H1 (cell line): Measurements from ENCODE around the gene NASP. TPM values are rescaled to one million over a fixed set of nuclear protein-coding genes. Genes with fewer than 3 reads are reported as not detected.
A peak's percentile ranks its signal among the peaks of the same experiment; 100 is the strongest.

ENCODE experiments used
- CTCF ChIA-PET: fragments of 300-600 bp; sonication (Branson Sonifier 250); formaldehyde crosslinking; loops from one replicate; lab custom pipeline; 2021; ENCODE audit not compliant: partially characterized antibody; lab: Charles Lee
- POLR2A ChIA-PET: fragments of 300-600 bp; sonication (Branson Sonifier 250); formaldehyde crosslinking; loops from one replicate; lab custom pipeline; 2021; ENCODE audit warnings: inconsistent platforms; ENCODE audit not compliant: partially characterized antibody; lab: Charles Lee
- DNase-seq, 2 experiments: peaks; one replicate each; pipeline versions ENCODE4 v3.0.0 to v3.0.0-alpha.2; 2010 to 2022; ENCODE audit warnings: low spot score in 2 of 2, low read depth in 1 of 2, mixed read lengths in 1 of 2
- FAIRE-seq: peaks from 2 replicates; lab custom pipeline; 2011; peaks lifted over from hg19 to GRCh38; lab: Jason Lieb, UNC
- H2AFZ ChIP-seq: 2 replicates; pipeline ENCODE4 v1.8.1; 2012; ENCODE audit warnings: low read length, inconsistent platforms
- H2AK5ac ChIP-seq: 2 replicates; pipeline ENCODE4 v1.6.1; 2013; ENCODE audit warnings: low read depth, low read length
- H2BK120ac ChIP-seq: replicated peaks from 2 replicates; pipeline ENCODE3; 2013; ENCODE audit warnings: low read depth, low read length, inconsistent platforms
- H2BK12ac ChIP-seq: 2 replicates; pipeline ENCODE4 v1.6.1; 2013; ENCODE audit warnings: low read depth, low read length
- H2BK15ac ChIP-seq: 2 replicates; pipeline ENCODE4 v1.6.1; 2013; ENCODE audit warnings: low read length
- H2BK20ac ChIP-seq: 2 replicates; pipeline ENCODE4 v1.6.1; 2013; ENCODE audit warnings: low read length
- H2BK5ac ChIP-seq: 2 replicates; pipeline ENCODE4 v1.6.1; 2013; ENCODE audit warnings: low read depth, low read length
- H3K14ac ChIP-seq: 2 replicates; pipeline ENCODE4 v1.6.1; 2013; ENCODE audit warnings: inconsistent platforms; ENCODE audit not compliant: insufficient read length
- H3K18ac ChIP-seq: 2 replicates; pipeline ENCODE4 v1.6.1; 2013; ENCODE audit warnings: low read length; ENCODE audit errors: extremely low read depth
- H3K23ac ChIP-seq: 2 replicates; pipeline ENCODE4 v1.6.1; 2013; ENCODE audit warnings: inconsistent platforms; ENCODE audit not compliant: insufficient read length
- H3K23me2 ChIP-seq: 2 replicates; pipeline ENCODE4 v1.6.1; 2013; ENCODE audit warnings: low read depth, low read length
- H3K27ac ChIP-seq: 2 replicates; pipeline ENCODE4 v1.6.1; 2011; ENCODE audit warnings: low read depth, low read length, inconsistent platforms
- H3K27me3 ChIP-seq, 4 experiments: replicated peaks in 1 of 4; 1 replicate in 1 of 4; 2 replicates in 3 of 4; pipeline versions ENCODE4 v1.6.1 to v1.8.1; 2011 to 2013; ENCODE audit warnings: low read length in 3 of 4, mild to moderate bottlenecking in 3 of 4, inconsistent platforms in 2 of 4, mixed read lengths in 2 of 4, moderate library complexity in 1 of 4; ENCODE audit not compliant: control insufficient read depth in 3 of 4, insufficient read depth in 3 of 4; ENCODE audit errors: extremely low read depth in 1 of 4
- H3K36me3 ChIP-seq, 4 experiments: 2 replicates each; pipeline versions ENCODE4 v1.6.1 to v1.8.1; 2011 to 2013; ENCODE audit warnings: mild to moderate bottlenecking in 4 of 4, low read length in 3 of 4, moderate library complexity in 2 of 4, control low read depth in 1 of 4, inconsistent platforms in 1 of 4; ENCODE audit not compliant: insufficient read depth in 4 of 4, control insufficient read depth in 2 of 4
- H3K4ac ChIP-seq: replicated peaks from 2 replicates; pipeline ENCODE3; 2013; ENCODE audit warnings: low read length, low read depth, mixed read lengths, inconsistent platforms; ENCODE audit not compliant: insufficient read length
- H3K4me1 ChIP-seq, 4 experiments: replicated peaks in 1 of 4; 1 replicate in 1 of 4; 2 replicates in 3 of 4; pipeline versions ENCODE4 v1.6.1 to v1.8.1; 2011 to 2013; ENCODE audit warnings: low read length in 3 of 4, inconsistent platforms in 2 of 4, mixed read lengths in 1 of 4; ENCODE audit not compliant: insufficient read depth in 4 of 4, control insufficient read depth in 3 of 4
- H3K4me2 ChIP-seq, 2 experiments: 2 replicates each; pipeline versions ENCODE4 v1.6.1 to v1.8.1; 2011 to 2013; ENCODE audit warnings: low read depth in 2 of 2, low read length in 2 of 2, control low read depth in 1 of 2, inconsistent platforms in 1 of 2, mild to moderate bottlenecking in 1 of 2; ENCODE audit not compliant: insufficient read depth in 1 of 2
- H3K4me3 ChIP-seq, 4 experiments: fragments of 200-600, 300-600 bp in 1 of 4; sonication (generic), shearing (Covaris generic), sonication (Bioruptor Twin) in 1 of 4; 2 replicates each; pipeline versions ENCODE4 v1.5.1 to v1.8.1; 2011 to 2016; ENCODE audit warnings: low read length in 4 of 4, low read depth in 3 of 4, control low read depth in 2 of 4, inconsistent platforms in 2 of 4, mild to moderate bottlenecking in 2 of 4, mixed read lengths in 1 of 4, moderate library complexity in 1 of 4; ENCODE audit not compliant: insufficient read depth in 2 of 4; ENCODE audit errors: extremely low read depth in 1 of 4
- H3K56ac ChIP-seq: replicated peaks from 2 replicates; pipeline ENCODE3; 2013; ENCODE audit warnings: low read depth, mild to moderate bottlenecking, mixed read lengths, low read length, inconsistent platforms; ENCODE audit not compliant: insufficient read length
- H3K79me1 ChIP-seq: 2 replicates; pipeline ENCODE4 v1.6.1; 2013; ENCODE audit warnings: low read depth, low read length, control low read depth
- H3K79me2 ChIP-seq, 2 experiments: 2 replicates each; pipeline versions ENCODE4 v1.6.1 to v1.8.1; 2012 to 2013; ENCODE audit warnings: low read length in 2 of 2, mild to moderate bottlenecking in 2 of 2, inconsistent platforms in 1 of 2; ENCODE audit not compliant: insufficient read depth in 2 of 2, control insufficient read depth in 1 of 2
- H3K9ac ChIP-seq, 4 experiments: replicated peaks in 1 of 4; 1 replicate in 1 of 4; 2 replicates in 3 of 4; pipeline versions ENCODE4 v1.6.1 to v1.8.1; 2011 to 2013; ENCODE audit warnings: low read depth in 3 of 4, low read length in 3 of 4, control low read depth in 2 of 4, mild to moderate bottlenecking in 2 of 4, moderate library complexity in 2 of 4, inconsistent platforms in 1 of 4; ENCODE audit errors: extremely low read depth in 1 of 4
- H3K9me3 ChIP-seq, 2 experiments: 2 replicates each; pipeline versions ENCODE4 v1.6.1 to v1.8.1; 2012 to 2013; ENCODE audit warnings: mild to moderate bottlenecking in 2 of 2, moderate library complexity in 2 of 2, control low read depth in 1 of 2, inconsistent platforms in 1 of 2, low read depth in 1 of 2, low read length in 1 of 2, mixed read lengths in 1 of 2; ENCODE audit not compliant: insufficient read depth in 2 of 2
- H4K20me1 ChIP-seq, 2 experiments: replicated peaks in 1 of 2; 2 replicates each; pipeline versions ENCODE3 to v1.8.1; 2011 to 2013; ENCODE audit warnings: inconsistent platforms in 2 of 2, low read length in 2 of 2, mild to moderate bottlenecking in 1 of 2; ENCODE audit not compliant: insufficient read depth in 2 of 2, control insufficient read depth in 1 of 2
- H4K5ac ChIP-seq: 2 replicates; pipeline ENCODE4 v1.6.1; 2013; ENCODE audit warnings: low read length, low read depth, mixed read lengths, inconsistent platforms; ENCODE audit not compliant: insufficient read length
- H4K8ac ChIP-seq: 2 replicates; pipeline ENCODE4 v1.8.0; 2013; ENCODE audit warnings: mild to moderate bottlenecking, moderate library complexity, low read length, inconsistent platforms; ENCODE audit not compliant: insufficient read depth; ENCODE audit errors: extremely low read depth
- H4K91ac ChIP-seq: replicated peaks from 2 replicates; pipeline ENCODE3; 2013; ENCODE audit warnings: low read length, mixed read lengths, inconsistent platforms; ENCODE audit not compliant: insufficient read length
- CTBP2 ChIP-seq: IDR thresholded peaks from 2 replicates; pipeline ENCODE4 v1.7.0; 2011; ENCODE audit warnings: borderline replicate concordance, mild to moderate bottlenecking, moderate library complexity, mixed read lengths, low read length; ENCODE audit not compliant: insufficient read depth, insufficient read length
- POLR2A ChIP-seq, 2 experiments: IDR thresholded peaks; 1 replicate in 1 of 2; 2 replicates in 1 of 2; pipeline ENCODE4 v1.6.1; 2011; ENCODE audit warnings: low read depth in 2 of 2, low read length in 2 of 2, mild to moderate bottlenecking in 2 of 2; ENCODE audit errors: control extremely low read depth in 1 of 2
- POLR2AphosphoS5 ChIP-seq: IDR thresholded peaks from 2 replicates; pipeline ENCODE4 v1.6.1; 2011; ENCODE audit warnings: low read depth, low read length
- WGBS, 2 experiments: shearing (Covaris generic) in 1 of 2; methylation state at CpG; one replicate each; pipeline versions ENCODE4 v1.1.6 to v1.1.7; 2013 to 2015; ENCODE audit warnings: low lambda C conversion rate in 2 of 2, mixed read lengths in 2 of 2, inconsistent platforms in 1 of 2, low coverage in 1 of 2, missing lambda C conversion rate in 1 of 2; ENCODE audit not compliant: insufficient replicate concordance in 2 of 2, insufficient coverage in 1 of 2, insufficient read length in 1 of 2; ENCODE audit errors: extremely low coverage in 1 of 2, missing lambda C conversion rate in 1 of 2; 5-methylcytosine and 5-hydroxymethylcytosine counted together
- polyA plus RNA-seq, 7 experiments: library from polyadenylated mRNA; depleted of rRNA in 3 of 7; stranded (reverse) in 5 of 7; unstranded in 2 of 7; fragments of >200 nt in 5 of 7; fragments of 200-250 nt in 2 of 7; gene quantifications; 1 replicate in 5 of 7; 2 replicates in 1 of 7; 4 replicates in 1 of 7; pipeline versions ENCODE4 v1.2.1 to v1.2.3, GENCODE V29; 2011 to 2013; ENCODE audit warnings: missing spikeins in 2 of 7, mixed read lengths in 2 of 7
- total RNA-seq: library from RNA; stranded (reverse); fragmentation: NEBNext Ultra II Directional; extraction: Animal tissue kit (Norgen Biotek cat#: 25700); gene quantifications from 2 replicates; pipeline ENCODE4 v1.2.1, GENCODE V29; 2021

NASP gene
- total and polyA plus RNA-seq, 2 of the 8 experiments (the other 6 are each of a cell fraction or from before 2014, with no cell fraction given) = 263 to 647 TPM

- CTCF ChIA-PET = interaction anchor here (0.6 to 1.3 kb wide), 4 partner anchors 8 to 561 kb away, joined by 3 to 4 read pairs (median 4); no protein-coding TSS in a partner anchor
- no peak overlapping the region for H3K56ac ChIP-seq
- H4K5ac ChIP-seq = no peak overlapping the region
- H2BK12ac ChIP-seq = no peak overlapping the region
- H2AK5ac ChIP-seq = no peak overlapping the region
- no peaks in the 10 kb centered on the region for H3K79me1 ChIP-seq
- H3K4me3 ChIP-seq = no peak overlapping the region
- no peak overlapping the region for H3K23ac ChIP-seq
- H4K91ac ChIP-seq = no peak overlapping the region
- no peaks in the 10 kb centered on the region for H3K23me2 ChIP-seq
- no peak overlapping the region for H3K9ac ChIP-seq
- no peak overlapping the region for H3K27ac ChIP-seq
- WGBS, 2 experiments = 89% methylated on average over 17 of the region's 17 CpGs; no CpG with 5 or more reads in 1 of the 2 experiments
- no peak overlapping the region for H3K18ac ChIP-seq
- H2AFZ ChIP-seq = no peak overlapping the region
- DNase-seq = peak in 1 of 2 experiments; percentile 56
- TF ChIP-seq POLR2AphosphoS5 = peak; percentile 60; the same call in 1 of the 2 replicates
- peak in 1 of 2 experiments; percentile 44; a peak in 2 of 3 replicates for TF ChIP-seq POLR2A (IDR thresholded peaks at IDR 0.05; ENCODE audit: control extremely low read depth in 1 of 2, low read depth in 2 of 2, low read length in 2 of 2)
- TF ChIP-seq CTBP2 = no peak
- TF ChIP-seq, all 59 proteins: peak for 2
- no peaks in the 10 kb centered on the region for H3K9me3 ChIP-seq
- no peaks in the 10 kb centered on the region for H3K27me3 ChIP-seq
- no peak overlapping the region for H2BK20ac ChIP-seq
- H3K4me2 ChIP-seq = no peak overlapping the region
- no peak overlapping the region for H3K4ac ChIP-seq
- H2BK15ac ChIP-seq = no peak overlapping the region
- peaks cover 20 to 41% (median 24%) of the 10 kb centered on the region in 4 experiments for H3K36me3 ChIP-seq
- H2BK5ac ChIP-seq = 0 out of 2 replicates have a peak overlapping the region, but pooled peaks have one; percentile 21
- H4K8ac ChIP-seq = no peak overlapping the region
- POLR2A ChIA-PET = interaction anchor here (1.4 to 6.0 kb wide), 8 partner anchors 8 to 108 kb away, joined by 5 to 47 read pairs (median 7); partner anchors contain the start of genes GPBP1L1, NASP and PRDX1
- peaks cover 6 to 16% of the 10 kb centered on the region in 2 experiments for H4K20me1 ChIP-seq
- no peaks in the 10 kb centered on the region; a peak in 1 of 7 replicates for H3K4me1 ChIP-seq
- no peaks in the 10 kb centered on the region for H3K79me2 ChIP-seq
- FAIRE-seq = no peak
- no peak overlapping the region for H3K14ac ChIP-seq
- H2BK120ac ChIP-seq = no peak overlapping the region
These were observed 37.0 kb downstream of the NASP start for GRCh38 chr1:45620588-45621500.
